Mesenchymal stem cell (in vitro differentiated cells and primary cell): Measurements from ENCODE around the gene SMTNL1.
"Not testable (repeated sequence)": the region's sequence is repeated elsewhere in the genome, so short reads cannot be mapped to it uniquely, and the experiment has no call there.

ENCODE experiments used
- DNase-seq: peaks from one replicate; pipeline ENCODE4 v3.0.0-alpha.2; 2013
- H2AFZ ChIP-seq: one replicate; pipeline ENCODE4 v1.6.1; 2013; ENCODE audit warnings: low read depth, mild to moderate bottlenecking, control low read depth, inconsistent platforms, low read length, moderate library complexity
- H2AK5ac ChIP-seq: 2 replicates; pipeline ENCODE4 v1.6.1; 2013; ENCODE audit warnings: low read length, moderate library complexity, mild to moderate bottlenecking, inconsistent platforms; ENCODE audit not compliant: severe bottlenecking
- H2BK120ac ChIP-seq: one replicate; pipeline ENCODE4 v1.6.1; 2013; ENCODE audit warnings: low read depth, mild to moderate bottlenecking, inconsistent platforms, low read length, moderate library complexity
- H2BK12ac ChIP-seq, 2 experiments: one replicate each; pipeline ENCODE4 v1.6.1; 2013; ENCODE audit warnings: inconsistent platforms in 2 of 2, low read length in 2 of 2, mild to moderate bottlenecking in 2 of 2, moderate library complexity in 2 of 2, control low read depth in 1 of 2
- H2BK15ac ChIP-seq: one replicate; pipeline ENCODE4 v1.6.1; 2013; ENCODE audit warnings: mild to moderate bottlenecking, low read depth, inconsistent platforms; ENCODE audit not compliant: poor library complexity, severe bottlenecking
- H2BK5ac ChIP-seq: 2 replicates; pipeline ENCODE4 v1.6.1; 2013; ENCODE audit warnings: low read depth, mild to moderate bottlenecking, low read length, control low read depth, inconsistent platforms; ENCODE audit not compliant: poor library complexity, severe bottlenecking
- H3K14ac ChIP-seq, 2 experiments: one replicate each; pipeline ENCODE4 v1.6.1; 2013; ENCODE audit warnings: inconsistent platforms in 2 of 2, low read length in 2 of 2, control low read depth in 1 of 2, mild to moderate bottlenecking in 1 of 2, moderate library complexity in 1 of 2
- H3K18ac ChIP-seq, 2 experiments: one replicate each; pipeline ENCODE4 v1.6.1; 2013; ENCODE audit warnings: inconsistent platforms in 2 of 2, low read length in 2 of 2, control low read depth in 1 of 2, low read depth in 1 of 2, mild to moderate bottlenecking in 1 of 2
- H3K23ac ChIP-seq, 2 experiments: one replicate each; pipeline ENCODE4 v1.6.1; 2013; ENCODE audit warnings: inconsistent platforms in 2 of 2, low read length in 2 of 2, mild to moderate bottlenecking in 2 of 2, moderate library complexity in 2 of 2, control low read depth in 1 of 2
- H3K27ac ChIP-seq: 2 replicates; pipeline ENCODE4 v1.5.1; 2013; ENCODE audit warnings: mild to moderate bottlenecking, moderate library complexity, low read length, control low read depth, inconsistent platforms; ENCODE audit not compliant: poor library complexity, severe bottlenecking
- H3K27me3 ChIP-seq, 2 experiments: 2 replicates each; pipeline versions ENCODE4 v1.6.1 to v1.7.0; 2013; ENCODE audit warnings: low read length in 2 of 2, mild to moderate bottlenecking in 2 of 2, moderate library complexity in 2 of 2, control low read depth in 1 of 2, inconsistent platforms in 1 of 2; ENCODE audit not compliant: control insufficient read depth in 1 of 2, insufficient read depth in 1 of 2
- H3K36me3 ChIP-seq, 2 experiments: 2 replicates each; pipeline versions ENCODE4 v1.6.1 to v1.7.0; 2013; ENCODE audit warnings: low read length in 2 of 2, control low read depth in 1 of 2, inconsistent platforms in 1 of 2, low read depth in 1 of 2, mild to moderate bottlenecking in 1 of 2; ENCODE audit not compliant: insufficient read depth in 2 of 2, control insufficient read depth in 1 of 2
- H3K4ac ChIP-seq, 2 experiments: one replicate each; pipeline ENCODE4 v1.6.1; 2013; ENCODE audit warnings: inconsistent platforms in 2 of 2, low read length in 2 of 2, mild to moderate bottlenecking in 2 of 2, moderate library complexity in 2 of 2, control low read depth in 1 of 2, low read depth in 1 of 2
- H3K4me1 ChIP-seq: 2 replicates; pipeline ENCODE4 v1.6.1; 2013; ENCODE audit warnings: low read depth, low read length, control low read depth; ENCODE audit not compliant: control insufficient read depth, insufficient read depth
- H3K4me2 ChIP-seq: 2 replicates; pipeline ENCODE4 v1.6.1; 2013; ENCODE audit warnings: low read length, mild to moderate bottlenecking, inconsistent platforms; ENCODE audit not compliant: poor library complexity, severe bottlenecking
- H3K4me3 ChIP-seq, 2 experiments: 2 replicates each; pipeline versions ENCODE4 v1.5.1 to v1.7.0; 2013; ENCODE audit warnings: low read length in 2 of 2, mild to moderate bottlenecking in 2 of 2, control low read depth in 1 of 2, low read depth in 1 of 2; ENCODE audit not compliant: insufficient read depth in 1 of 2
- H3K79me1 ChIP-seq: replicated peaks from 2 replicates; pipeline ENCODE4 v1.6.1; 2013; ENCODE audit warnings: mild to moderate bottlenecking, control low read depth, low read length, inconsistent platforms; ENCODE audit not compliant: poor library complexity, severe bottlenecking
- H3K9ac ChIP-seq: 2 replicates; pipeline ENCODE4 v1.7.0; 2013; ENCODE audit warnings: mild to moderate bottlenecking, low read length, moderate library complexity
- H3K9me3 ChIP-seq: 2 replicates; pipeline ENCODE4 v1.7.0; 2013; ENCODE audit warnings: mild to moderate bottlenecking, low read length; ENCODE audit not compliant: control insufficient read depth
- H4K8ac ChIP-seq: one replicate; pipeline ENCODE4 v1.6.1; 2013; ENCODE audit warnings: inconsistent platforms, mild to moderate bottlenecking, low read length, moderate library complexity
- H4K91ac ChIP-seq: one replicate; pipeline ENCODE4 v1.6.1; 2013; ENCODE audit warnings: mild to moderate bottlenecking, low read length, inconsistent platforms
- WGBS: methylation state at CpG from one replicate; pipeline ENCODE4 v1.1.7; 2013; ENCODE audit warnings: mixed read lengths; 5-methylcytosine and 5-hydroxymethylcytosine counted together

Gene SMTNL1

DNA sequence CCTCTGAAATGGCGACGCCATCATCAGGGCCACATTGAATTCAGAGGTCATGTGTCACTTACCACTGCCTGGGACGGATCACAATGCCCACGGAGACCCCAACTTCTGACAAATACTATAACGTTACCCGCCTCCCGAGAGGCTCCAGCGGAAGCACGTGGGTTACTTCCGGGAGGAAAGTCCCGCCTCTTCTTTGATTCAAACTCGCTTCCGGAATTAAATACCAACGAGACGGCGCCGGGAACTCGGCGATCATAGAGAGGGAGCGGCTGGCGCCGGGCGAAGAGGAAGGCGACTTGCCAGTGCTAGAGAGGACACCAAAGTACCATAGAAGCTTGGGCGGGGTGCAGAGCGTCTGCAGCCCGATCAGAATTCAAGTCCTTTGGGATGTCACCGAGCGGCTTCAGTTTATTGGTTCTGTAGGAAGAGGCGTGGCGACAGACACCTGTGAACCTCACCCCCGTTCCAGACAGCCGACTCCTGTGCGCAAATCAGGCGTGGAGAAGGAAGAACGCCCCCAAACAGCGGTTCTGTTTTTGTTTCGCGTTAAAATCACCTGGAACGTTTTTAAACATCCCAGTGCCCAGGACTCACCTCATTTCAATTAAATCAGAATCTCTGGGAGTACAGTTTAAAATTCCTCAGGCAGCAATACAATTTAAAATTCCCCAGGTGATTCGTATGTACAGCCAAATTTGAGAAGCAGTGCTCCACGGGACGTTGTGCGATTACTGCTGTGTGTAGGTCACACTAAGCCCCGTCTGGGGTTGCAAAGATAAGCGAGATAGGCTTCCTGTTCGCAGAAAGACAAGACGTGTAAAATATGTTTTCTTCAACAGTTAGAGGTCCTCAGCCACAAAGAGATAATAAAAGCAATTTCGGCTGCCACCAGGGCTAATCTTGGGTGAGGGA lies 6.5 kb upstream of the SMTNL1 start, which contains the start of gene TIMM10:
TSS of gene TIMM10 (minus strand) at position 159 of the 912 bp plus-strand sequence. CDS start 565 bp downstream, outside the sequence.
- peak within 1 kb of the TSS in 1 of 2 experiments; percentile 22 for H2BK12ac ChIP-seq
- H2BK120ac ChIP-seq = no peak within 1 kb of the TSS
- peak within 1 kb of the TSS; percentile 69 for H2AFZ ChIP-seq
- H2BK15ac ChIP-seq = peak within 1 kb of the TSS; percentile 73
- peak within 1 kb of the TSS in 1 of 2 experiments; percentile 83 for H3K18ac ChIP-seq
- H3K9me3 ChIP-seq = no peaks in the 10 kb centered on the region
- peak within 1 kb of the TSS; percentile 25 for H4K91ac ChIP-seq
- peaks cover 19% of the 10 kb centered on the region for H3K79me1 ChIP-seq
- WGBS = 2% methylated on average over 47 of the region's 49 CpGs
- peaks cover 6% of the 10 kb centered on the region for H3K4me1 ChIP-seq
- peak within 1 kb of the TSS; percentile 87 for H4K8ac ChIP-seq
- peaks cover 8 to 14% of the 10 kb centered on the region in 2 experiments for H3K36me3 ChIP-seq
- DNase-seq = peak; percentile 94
- H3K4me3 ChIP-seq = peak within 1 kb of the TSS; percentile 72 to 96
- H2AK5ac ChIP-seq = peak within 1 kb of the TSS; percentile 2
- H3K27me3 ChIP-seq = peaks cover 0 to 9% of the 10 kb centered on the region in 2 experiments
- peak within 1 kb of the TSS; percentile 94 for H3K9ac ChIP-seq
- H3K14ac ChIP-seq = no peak within 1 kb of the TSS
- no peak within 1 kb of the TSS for H3K23ac ChIP-seq
- H3K27ac ChIP-seq = peak within 1 kb of the TSS; percentile 23
- peak within 1 kb of the TSS in 1 of 2 experiments; percentile 71 for H3K4ac ChIP-seq
- no peak within 1 kb of the TSS for H2BK5ac ChIP-seq
- H3K4me2 ChIP-seq = peak within 1 kb of the TSS; percentile 98

DNA sequence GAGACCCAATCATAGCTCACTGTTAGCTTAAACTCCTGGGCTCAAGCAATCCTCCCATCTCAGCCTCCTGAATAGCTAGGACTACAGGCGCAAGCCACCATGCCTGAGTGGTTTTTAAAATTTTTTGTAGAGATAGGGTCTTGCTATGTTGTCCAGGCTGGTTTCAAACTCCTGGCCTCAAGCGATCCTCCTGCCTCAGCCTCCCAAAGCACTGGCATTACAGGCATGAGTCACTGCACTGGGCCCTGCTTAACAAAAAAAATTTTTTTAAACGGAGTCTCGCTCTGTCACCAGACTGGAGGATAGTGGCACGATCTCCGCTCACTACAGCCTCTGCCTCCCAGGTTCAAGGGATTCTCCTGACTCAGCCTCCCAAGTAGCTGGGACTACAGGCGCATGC lies 2.9 kb upstream of the SMTNL1 start:
- not testable (repeated sequence) for DNase-seq, H3K27ac ChIP-seq, H2BK12ac ChIP-seq, H3K14ac ChIP-seq, H2BK15ac ChIP-seq, H3K23ac ChIP-seq, H3K4me2 ChIP-seq, H2AK5ac ChIP-seq, H3K4me1 ChIP-seq, H4K8ac ChIP-seq, H2BK5ac ChIP-seq, H3K18ac ChIP-seq, H3K4me3 ChIP-seq, H3K4ac ChIP-seq, H3K79me1 ChIP-seq, H4K91ac ChIP-seq, H2BK120ac ChIP-seq, H3K9me3 ChIP-seq, H3K36me3 ChIP-seq, H3K9ac ChIP-seq, H2AFZ ChIP-seq
- WGBS = 96% methylated on average over 6 of the region's 7 CpGs
- H3K27me3 ChIP-seq = peaks cover 5 to 30% of the 10 kb centered on the region in 2 experiments

DNA sequence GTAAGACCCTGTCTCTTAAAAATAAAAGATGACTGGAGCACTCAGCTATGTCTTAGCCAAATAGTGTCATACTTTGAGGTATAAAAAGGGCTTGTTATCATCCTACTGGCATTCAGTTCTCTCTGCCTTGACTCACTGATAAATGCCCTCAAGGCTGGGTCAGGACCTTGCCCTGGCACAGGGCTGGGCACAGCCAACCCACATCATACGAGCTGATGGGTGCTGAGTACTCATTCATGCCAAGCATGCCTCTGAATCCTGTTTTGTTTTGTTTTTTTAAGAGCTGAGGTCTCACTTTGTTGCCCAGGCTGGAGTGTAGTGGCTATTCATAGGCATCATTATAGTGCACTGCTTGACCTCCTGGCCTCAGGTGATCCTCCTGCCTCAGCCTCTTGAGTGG lies 1.9 kb downstream of the SMTNL1 start:
- H3K4ac ChIP-seq = no peak overlapping the region
- H2BK15ac ChIP-seq = no peak overlapping the region
- H3K36me3 ChIP-seq = no peaks in the 10 kb centered on the region
- H2BK120ac ChIP-seq = no peak overlapping the region
- H2BK12ac ChIP-seq = no peak overlapping the region
- no peaks in the 10 kb centered on the region for H3K9me3 ChIP-seq
- H3K4me2 ChIP-seq = no peak overlapping the region
- no peak overlapping the region for H4K8ac ChIP-seq
- no peak overlapping the region for H3K18ac ChIP-seq
- peaks cover 10 to 59% of the 10 kb centered on the region in 2 experiments for H3K27me3 ChIP-seq
- H3K9ac ChIP-seq = no peak overlapping the region
- H2BK5ac ChIP-seq = no peak overlapping the region
- H4K91ac ChIP-seq = no peak overlapping the region
- 64% methylated on average over 1 of the region's 1 CpG for WGBS
- no peaks in the 10 kb centered on the region for H3K79me1 ChIP-seq
- no peak overlapping the region for H3K27ac ChIP-seq
- no peak overlapping the region for H3K4me3 ChIP-seq
- no peak overlapping the region for H3K23ac ChIP-seq
- H3K14ac ChIP-seq = no peak overlapping the region
- H2AK5ac ChIP-seq = no peak overlapping the region
- DNase-seq = no peak
- H3K4me1 ChIP-seq = no peaks in the 10 kb centered on the region
- H2AFZ ChIP-seq = no peak overlapping the region

- Histone ChIP-seq H3K27ac (no peak overlapping the region), H2BK15ac (no peak overlapping the region), H3K27me3 (peaks cover 10 to 48% of the 10 kb centered on the region in 2 experiments), H3K9ac (no peak overlapping the region), H3K9me3 (no peaks in the 10 kb centered on the region), H4K8ac (no peak overlapping the region), H3K79me1 (no peaks in the 10 kb centered on the region), H4K91ac (no peak overlapping the region), H3K4ac (no peak overlapping the region), H3K4me1 (no peaks in the 10 kb centered on the region), H3K23ac (no peak overlapping the region), H2BK120ac (no peak overlapping the region), H3K14ac (no peak overlapping the region), H2AFZ (no peak overlapping the region), H2BK5ac (no peak overlapping the region), H3K4me2 (no peak overlapping the region), H3K18ac (no peak overlapping the region), H2AK5ac (no peak overlapping the region), H3K4me3 (no peak overlapping the region), H2BK12ac (no peak overlapping the region), H3K36me3 (no peaks in the 10 kb centered on the region)
- DNase-seq = no peak
- WGBS = 88% methylated on average over 4 of the region's 5 CpGs
Measured at GRCh38 chr11:57541169-57541568, 3.8 kb downstream of the SMTNL1 start.
